IPS-18a (cell line): ENCODE data around the gene CCNB1IP1.
"Not testable (repeated sequence)": the region's sequence is repeated elsewhere in the genome, so short reads cannot be mapped to it uniquely, and the experiment has no call there.

Source experiments
- H3K27ac ChIP-seq: one replicate; pipeline ENCODE4 v1.5.1; 2013; ENCODE audit warnings: low read length
- H3K27me3 ChIP-seq: one replicate; pipeline ENCODE4 v1.6.1; 2013; ENCODE audit warnings: mild to moderate bottlenecking, low read length; ENCODE audit not compliant: control insufficient read depth, insufficient read depth
- H3K36me3 ChIP-seq: one replicate; pipeline ENCODE4 v1.6.1; 2013; ENCODE audit warnings: low read depth, low read length; ENCODE audit not compliant: control insufficient read depth
- H3K4me1 ChIP-seq: one replicate; pipeline ENCODE4 v1.6.1; 2013; ENCODE audit warnings: low read depth, low read length; ENCODE audit not compliant: control insufficient read depth
- H3K4me3 ChIP-seq: one replicate; pipeline ENCODE4 v1.5.1; 2013; ENCODE audit warnings: low read length
- H3K9ac ChIP-seq: one replicate; pipeline ENCODE4 v1.6.1; 2013; ENCODE audit warnings: mild to moderate bottlenecking, low read length, moderate library complexity
- H3K9me3 ChIP-seq: one replicate; pipeline ENCODE4 v1.6.1; 2013; ENCODE audit warnings: low read depth, low read length; ENCODE audit not compliant: control insufficient read depth

CCNB1IP1 gene

DNA sequence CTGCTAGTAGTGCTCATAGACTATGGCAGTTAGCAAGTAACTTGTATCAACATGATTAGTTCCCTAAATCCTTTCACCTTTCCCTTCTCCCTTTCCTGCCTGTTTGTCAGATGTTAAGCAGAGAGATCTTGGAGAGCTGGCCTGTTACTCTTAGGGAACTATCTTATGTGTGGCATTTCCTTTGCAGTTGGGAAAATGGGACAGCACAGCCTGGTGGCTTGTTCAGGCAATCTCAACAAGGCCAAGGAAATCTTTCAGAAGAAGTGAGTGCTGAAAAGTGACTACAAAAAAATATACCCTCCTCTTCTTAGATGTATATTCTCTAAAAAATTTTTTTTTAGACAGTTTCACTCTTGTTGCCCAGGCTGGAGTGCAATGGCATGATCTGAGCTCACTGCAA lies 17.8 kb upstream of the CCNB1IP1 start:
- Histone ChIP-seq H3K9ac (no peak overlapping the region), H3K4me3 (no peak overlapping the region), H3K36me3 (peaks cover 79% of the 10 kb centered on the region), H3K27ac (no peak overlapping the region), H3K27me3 (no peaks in the 10 kb centered on the region), H3K9me3 (no peaks in the 10 kb centered on the region), H3K4me1 (no peaks in the 10 kb centered on the region)

DNA sequence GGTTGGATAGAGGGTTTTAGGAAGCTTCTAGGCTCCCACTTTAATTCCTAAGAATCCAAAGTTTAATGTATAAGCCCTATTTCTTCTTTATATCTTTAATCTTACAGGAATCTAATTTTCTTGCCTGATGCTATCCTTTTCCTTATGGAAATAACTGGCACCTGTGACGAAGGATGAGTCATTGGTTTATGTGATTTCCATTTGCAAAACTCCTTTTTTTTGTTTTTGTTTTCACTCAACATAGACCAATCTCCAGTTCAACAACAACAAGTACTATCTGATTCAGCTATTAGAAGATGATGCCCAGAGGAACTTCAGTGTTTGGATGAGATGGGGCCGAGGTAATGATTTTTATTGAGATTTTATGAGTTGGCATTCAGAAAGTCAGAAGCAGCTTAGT lies 17.2 kb upstream of the CCNB1IP1 start:
- Histone ChIP-seq H3K27ac (no peak overlapping the region), H3K9ac (no peak overlapping the region), H3K27me3 (no peaks in the 10 kb centered on the region), H3K4me1 (no peaks in the 10 kb centered on the region), H3K36me3 (peaks cover 80% of the 10 kb centered on the region), H3K4me3 (no peak overlapping the region), H3K9me3 (no peaks in the 10 kb centered on the region)

DNA sequence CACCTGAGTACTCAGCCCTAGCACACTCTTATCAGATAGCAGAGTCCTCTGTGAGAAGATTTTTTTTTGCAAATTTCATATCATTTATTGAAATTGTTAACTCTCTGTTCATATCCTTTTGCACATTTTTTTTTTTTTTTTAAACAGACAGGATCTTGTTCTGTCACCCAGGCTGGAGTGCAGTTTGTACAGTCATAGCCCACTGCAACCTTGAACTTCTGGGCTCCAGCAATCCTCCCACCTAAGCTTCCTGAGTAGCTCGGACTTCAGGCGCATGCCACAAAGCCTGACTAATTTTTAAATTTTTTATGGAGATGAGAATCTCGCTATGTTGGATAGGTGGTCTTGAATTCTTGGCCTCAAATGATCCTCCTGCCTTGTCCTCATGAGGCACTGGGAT lies 14.7 kb upstream of the CCNB1IP1 start:
- no peak overlapping the region for H3K4me3 ChIP-seq
- no peaks in the 10 kb centered on the region for H3K27me3 ChIP-seq
- H3K4me1 ChIP-seq = peaks cover 3% of the 10 kb centered on the region
- H3K27ac ChIP-seq = no peak overlapping the region
- peaks cover 59% of the 10 kb centered on the region for H3K36me3 ChIP-seq
- H3K9ac ChIP-seq = no peak overlapping the region
- no peaks in the 10 kb centered on the region for H3K9me3 ChIP-seq

DNA sequence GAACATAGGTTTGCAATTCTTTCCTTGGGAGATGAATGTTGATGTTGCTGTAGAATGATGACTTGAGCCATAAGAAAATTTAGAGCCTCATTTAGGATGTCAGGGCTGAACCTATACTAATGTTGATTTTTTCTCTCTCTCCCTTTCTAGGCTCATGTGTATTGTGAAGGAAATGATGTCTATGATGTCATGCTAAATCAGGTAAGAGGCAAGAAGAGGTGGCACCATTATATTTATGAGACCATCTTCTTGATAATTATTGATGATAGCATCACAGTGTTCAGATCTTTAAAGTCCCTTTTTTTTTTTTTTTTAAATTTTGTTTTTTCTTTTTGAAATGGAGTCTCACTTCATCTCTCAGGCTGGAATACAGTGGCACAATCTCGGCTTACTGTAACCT lies 13.6 kb upstream of the CCNB1IP1 start:
- no peak overlapping the region for H3K4me3 ChIP-seq
- no peak overlapping the region for H3K27ac ChIP-seq
- peaks cover 5% of the 10 kb centered on the region for H3K4me1 ChIP-seq
- H3K9me3 ChIP-seq = no peaks in the 10 kb centered on the region
- H3K9ac ChIP-seq = no peak overlapping the region
- H3K27me3 ChIP-seq = no peaks in the 10 kb centered on the region
- peaks cover 50% of the 10 kb centered on the region for H3K36me3 ChIP-seq

DNA sequence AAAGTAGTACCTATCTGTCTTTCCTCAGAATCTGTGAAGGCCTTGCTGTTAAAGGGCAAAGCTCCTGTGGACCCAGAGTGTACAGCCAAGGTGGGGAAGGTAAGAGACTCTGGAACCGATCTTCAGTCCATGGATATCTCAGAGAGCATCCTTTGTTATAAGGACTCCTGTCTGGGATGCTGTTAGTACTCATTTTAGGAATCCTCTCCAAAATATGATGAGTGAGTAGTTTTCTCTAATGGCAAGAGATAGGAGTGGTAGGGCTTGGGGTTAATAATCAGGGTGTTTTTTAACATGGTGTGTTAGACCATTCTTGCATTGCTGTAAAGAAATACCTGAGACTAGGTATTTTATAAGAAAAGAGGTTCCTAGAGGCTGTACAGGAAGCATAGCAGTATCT lies 12.3 kb upstream of the CCNB1IP1 start:
- H3K4me3 ChIP-seq = no peak overlapping the region
- no peak overlapping the region for H3K27ac ChIP-seq
- no peaks in the 10 kb centered on the region for H3K9me3 ChIP-seq
- no peaks in the 10 kb centered on the region for H3K27me3 ChIP-seq
- H3K9ac ChIP-seq = no peak overlapping the region
- H3K4me1 ChIP-seq = peaks cover 10% of the 10 kb centered on the region
- H3K36me3 ChIP-seq = peaks cover 44% of the 10 kb centered on the region

DNA sequence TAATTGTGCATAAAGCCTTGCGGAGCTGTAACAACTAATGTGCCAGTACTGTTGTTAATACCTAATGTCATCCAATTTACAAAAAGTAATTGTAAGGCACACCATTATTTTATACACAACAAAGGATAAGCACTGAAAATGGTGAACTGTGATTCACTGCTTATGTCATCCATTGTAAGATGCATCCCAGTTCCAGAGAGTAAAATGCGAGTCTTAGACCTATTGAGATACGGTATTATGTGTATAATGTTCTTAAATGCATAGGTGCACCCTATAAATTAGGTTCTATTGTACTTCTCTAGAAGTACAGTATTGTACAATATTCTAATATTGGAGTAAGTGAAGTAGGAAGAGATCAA lies 10.8 kb upstream of the CCNB1IP1 start:
- Histone ChIP-seq H3K4me3 (peak overlapping the region; percentile 91), H3K36me3 (peaks cover 32% of the 10 kb centered on the region), H3K4me1 (peaks cover 10% of the 10 kb centered on the region), H3K27me3 (no peaks in the 10 kb centered on the region), H3K27ac (peak overlapping the region; percentile 82), H3K9me3 (no peaks in the 10 kb centered on the region), H3K9ac (peak overlapping the region; percentile 95)

DNA sequence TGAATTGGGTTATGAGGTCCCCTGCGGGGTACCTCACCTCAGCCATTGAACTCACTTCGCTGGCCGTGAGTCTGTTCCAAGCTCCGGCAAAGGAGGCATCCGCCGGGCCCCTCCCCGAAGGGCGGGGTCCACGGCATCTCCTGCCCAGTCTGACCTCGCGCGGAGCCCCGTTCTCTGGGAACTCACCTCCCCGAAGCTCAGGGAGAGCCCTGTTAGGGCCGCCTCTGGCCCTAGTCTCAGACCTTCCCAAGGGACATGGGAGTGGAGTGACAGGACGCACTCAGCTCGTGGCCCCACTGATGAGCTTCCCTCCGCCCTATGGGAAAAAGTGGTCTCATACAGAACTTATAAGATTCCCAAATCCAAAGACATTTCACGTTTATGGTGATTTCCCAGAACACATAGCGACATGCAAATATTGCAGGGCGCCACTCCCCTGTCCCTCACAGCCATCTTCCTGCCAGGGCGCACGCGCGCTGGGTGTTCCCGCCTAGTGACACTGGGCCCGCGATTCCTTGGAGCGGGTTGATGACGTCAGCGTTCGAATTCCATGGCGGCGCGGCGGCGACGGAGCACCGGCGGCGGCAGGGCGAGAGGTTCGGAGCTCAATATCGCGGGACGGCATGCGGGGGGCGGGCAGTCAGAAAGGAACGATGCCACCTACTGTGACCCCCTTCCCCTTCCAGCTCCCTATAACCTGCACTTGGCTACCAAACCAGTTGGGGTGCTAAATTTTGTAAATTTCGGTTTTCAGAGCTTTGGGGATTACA lies 10.2 kb upstream of the CCNB1IP1 start, which contains the start of gene PARP2:
Gene PARP2, plus strand, starts transcription at position 544 of the 770 bp plus-strand sequence. Its CDS starts 7 bp downstream, at position 551.
- H3K4me3 ChIP-seq = peak within 1 kb of the TSS; percentile 97
- no peaks in the 10 kb centered on the region for H3K27me3 ChIP-seq
- H3K9me3 ChIP-seq = no peaks in the 10 kb centered on the region
- peaks cover 10% of the 10 kb centered on the region for H3K4me1 ChIP-seq
- peaks cover 27% of the 10 kb centered on the region for H3K36me3 ChIP-seq
- peak within 1 kb of the TSS; percentile 96 for H3K27ac ChIP-seq
- H3K9ac ChIP-seq = peak within 1 kb of the TSS; percentile 95

DNA sequence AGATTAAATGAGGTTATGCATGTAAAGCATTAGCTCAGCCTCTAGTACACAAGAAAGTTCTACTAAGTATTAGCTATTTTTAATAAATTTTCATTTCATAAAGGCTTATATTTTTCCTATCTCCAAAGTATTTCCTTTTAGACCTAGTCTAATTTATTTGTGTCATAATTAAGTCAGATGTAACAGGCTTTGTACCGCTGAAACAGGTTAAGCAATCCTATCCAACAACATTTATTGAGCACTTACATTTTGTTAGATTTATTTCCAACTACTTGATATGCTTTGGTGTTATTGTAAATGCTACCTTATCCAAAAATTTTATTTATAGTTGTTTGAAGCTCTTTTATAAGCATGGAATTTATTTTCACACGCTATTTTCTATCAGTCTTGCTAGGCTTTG lies 8.6 kb upstream of the CCNB1IP1 start:
- H3K36me3 ChIP-seq = peaks cover 15% of the 10 kb centered on the region
- peak overlapping the region; percentile 93 for H3K9ac ChIP-seq
- H3K9me3 ChIP-seq = no peaks in the 10 kb centered on the region
- peaks cover 10% of the 10 kb centered on the region for H3K4me1 ChIP-seq
- peak overlapping the region; percentile 96 for H3K27ac ChIP-seq
- peak overlapping the region; percentile 97 for H3K4me3 ChIP-seq
- no peaks in the 10 kb centered on the region for H3K27me3 ChIP-seq

DNA sequence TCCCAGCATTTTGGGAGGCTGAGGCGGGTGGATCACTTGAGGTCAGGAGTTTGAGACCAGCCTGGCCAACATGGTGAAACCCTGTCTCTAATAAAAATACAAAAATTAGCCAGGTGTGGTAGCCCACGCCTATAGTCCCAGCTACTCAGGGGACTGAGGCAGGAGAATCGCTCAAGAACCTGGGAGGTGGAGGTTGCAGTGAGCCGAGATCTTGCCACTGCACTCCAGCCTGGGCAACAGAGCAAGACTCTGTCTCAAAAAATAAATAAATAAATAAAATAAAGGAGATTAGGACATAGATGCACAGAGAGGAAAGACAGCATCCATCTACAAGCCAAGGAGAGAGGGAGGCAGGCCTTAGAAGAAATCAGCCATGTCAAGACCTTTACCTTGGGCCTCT lies 8.0 kb upstream of the CCNB1IP1 start:
- H3K9me3 ChIP-seq, H3K4me3 ChIP-seq, H3K9ac ChIP-seq, H3K4me1 ChIP-seq, H3K27ac ChIP-seq, H3K27me3 ChIP-seq: not testable (repeated sequence)
- H3K36me3 ChIP-seq = peaks cover 10% of the 10 kb centered on the region

DNA sequence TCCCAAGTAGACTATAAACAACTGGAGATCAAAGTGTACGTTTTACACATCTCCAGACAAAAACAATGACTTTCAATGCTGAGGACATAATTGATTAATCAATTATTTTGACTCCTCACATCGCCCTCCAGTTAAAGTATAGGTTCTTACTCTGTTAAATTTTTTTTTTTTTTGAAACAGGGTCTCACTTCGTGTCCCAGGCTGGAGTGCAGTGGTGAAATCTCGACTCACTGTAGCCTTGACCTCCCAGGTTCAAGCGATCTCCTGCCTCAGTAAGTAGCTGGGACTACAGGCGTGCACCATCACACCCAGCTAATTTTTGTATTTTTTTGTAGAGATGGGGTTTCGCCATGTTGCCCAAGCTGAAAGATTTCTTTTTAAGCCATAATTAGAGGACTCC lies 938 bp upstream of the CCNB1IP1 start:
- peaks cover 9% of the 10 kb centered on the region for H3K36me3 ChIP-seq
- no peaks in the 10 kb centered on the region for H3K27me3 ChIP-seq
- H3K27ac ChIP-seq = no peak overlapping the region
- no peaks in the 10 kb centered on the region for H3K9me3 ChIP-seq
- no peak overlapping the region for H3K4me3 ChIP-seq
- peaks cover 6% of the 10 kb centered on the region for H3K4me1 ChIP-seq
- no peak overlapping the region for H3K9ac ChIP-seq

DNA sequence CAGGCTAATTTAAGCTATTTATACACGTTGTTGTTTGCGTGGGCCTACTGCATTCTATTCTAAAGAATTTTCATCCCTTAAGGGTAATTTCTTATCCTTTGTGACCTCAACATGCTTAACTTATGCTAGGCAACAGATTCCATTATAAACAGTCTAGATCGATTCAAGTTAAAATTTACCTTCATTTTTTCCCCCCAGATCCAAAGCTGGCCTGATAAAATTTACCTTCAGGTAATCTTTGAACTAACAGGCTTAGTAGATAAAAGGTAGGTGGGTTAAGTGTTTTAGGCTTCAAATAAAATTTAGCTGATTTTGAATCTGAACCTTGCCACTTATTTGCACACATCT lies 389 bp upstream of the CCNB1IP1 start:
- H3K9me3 ChIP-seq = no peaks in the 10 kb centered on the region
- peaks cover 6% of the 10 kb centered on the region for H3K4me1 ChIP-seq

DNA sequence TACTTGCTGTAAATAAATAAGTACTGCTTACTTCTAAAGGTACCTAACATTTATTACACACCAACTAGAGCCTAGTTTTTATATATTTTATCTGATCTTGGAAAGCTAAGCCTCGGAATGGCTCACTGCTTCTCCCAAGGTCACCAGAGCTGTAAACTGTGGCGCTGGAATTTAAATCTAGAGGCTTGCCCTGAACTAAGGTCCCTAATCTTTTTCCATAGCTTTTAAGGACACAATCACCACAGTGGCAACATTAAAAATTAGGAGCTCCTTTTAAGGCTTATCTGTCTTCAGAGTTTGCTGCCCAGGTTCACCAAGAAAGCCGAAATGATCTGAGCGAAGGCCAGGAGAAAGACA lies 670 bp downstream of the CCNB1IP1 start:
- Histone ChIP-seq H3K27ac (peak overlapping the region; percentile 95), H3K9ac (peak overlapping the region; percentile 98), H3K9me3 (no peaks in the 10 kb centered on the region), H3K36me3 (peaks cover 24% of the 10 kb centered on the region), H3K4me3 (peak overlapping the region; percentile 90), H3K27me3 (no peaks in the 10 kb centered on the region), H3K4me1 (peaks cover 6% of the 10 kb centered on the region)

More for the DNA sequence above, 389 bp upstream of the CCNB1IP1 start:
- H3K36me3 ChIP-seq = peaks cover 14% of the 10 kb centered on the region
- H3K4me3 ChIP-seq = peak overlapping the region; percentile 90
- peak overlapping the region; percentile 98 for H3K9ac ChIP-seq
- no peaks in the 10 kb centered on the region for H3K27me3 ChIP-seq
- H3K27ac ChIP-seq = peak overlapping the region; percentile 68
